HG03139 (cell line): ENCODE results near the gene CMPK1.

Experiments
- ATAC-seq: cut with Tn5 transposase; IDR thresholded peaks from one replicate; pipeline ENCODE4 v1.9.1; 2021; ENCODE audit not compliant: unreplicated experiment

Gene CMPK1

GRCh38 chr1:47418681-47419325 is 85.2 kb downstream of the CMPK1 start:
- no peak for ATAC-seq

GRCh38 chr1:47420547-47420946 is 87.0 kb downstream of the CMPK1 start:
- no peak for ATAC-seq

GRCh38 chr1:47423872-47424271 is 90.3 kb downstream of the CMPK1 start:
- ATAC-seq, result no peak

- ATAC-seq, result no peak
Measured at GRCh38 chr1:47424336-47424982, 90.9 kb downstream of the CMPK1 start.
